LNCAP (cell line): ENCODE results near the gene HPCAL1.

Experiments
- TF ChIP-seq, protein P1 (sequence below): fragments of 450-650 bp; IDR thresholded peaks from 2 replicates; pipeline ENCODE4 v1.5.1; 2017; ENCODE audit warnings: mild to moderate bottlenecking

Gene HPCAL1

DNA sequence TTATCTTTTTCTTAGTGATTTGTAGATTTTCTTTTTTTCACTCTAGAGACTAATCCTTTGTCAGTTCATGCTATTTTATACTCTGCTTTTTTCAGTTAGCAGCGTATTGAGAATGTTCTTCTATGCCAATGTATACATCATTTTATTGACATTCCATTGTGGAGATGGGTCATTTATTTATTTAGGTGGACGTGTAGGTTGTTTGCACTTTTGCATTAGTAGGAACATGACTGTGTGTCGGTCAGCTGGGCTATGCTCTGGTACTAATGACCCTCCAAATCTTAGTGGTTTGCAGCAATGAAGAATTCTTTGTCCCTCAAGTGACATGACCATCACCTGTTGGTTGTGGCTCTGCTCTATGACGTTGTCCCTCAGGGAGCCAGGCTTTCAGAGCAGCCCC is 33.6 kb downstream of the HPCAL1 start:
- TF ChIP-seq, protein P1, sequence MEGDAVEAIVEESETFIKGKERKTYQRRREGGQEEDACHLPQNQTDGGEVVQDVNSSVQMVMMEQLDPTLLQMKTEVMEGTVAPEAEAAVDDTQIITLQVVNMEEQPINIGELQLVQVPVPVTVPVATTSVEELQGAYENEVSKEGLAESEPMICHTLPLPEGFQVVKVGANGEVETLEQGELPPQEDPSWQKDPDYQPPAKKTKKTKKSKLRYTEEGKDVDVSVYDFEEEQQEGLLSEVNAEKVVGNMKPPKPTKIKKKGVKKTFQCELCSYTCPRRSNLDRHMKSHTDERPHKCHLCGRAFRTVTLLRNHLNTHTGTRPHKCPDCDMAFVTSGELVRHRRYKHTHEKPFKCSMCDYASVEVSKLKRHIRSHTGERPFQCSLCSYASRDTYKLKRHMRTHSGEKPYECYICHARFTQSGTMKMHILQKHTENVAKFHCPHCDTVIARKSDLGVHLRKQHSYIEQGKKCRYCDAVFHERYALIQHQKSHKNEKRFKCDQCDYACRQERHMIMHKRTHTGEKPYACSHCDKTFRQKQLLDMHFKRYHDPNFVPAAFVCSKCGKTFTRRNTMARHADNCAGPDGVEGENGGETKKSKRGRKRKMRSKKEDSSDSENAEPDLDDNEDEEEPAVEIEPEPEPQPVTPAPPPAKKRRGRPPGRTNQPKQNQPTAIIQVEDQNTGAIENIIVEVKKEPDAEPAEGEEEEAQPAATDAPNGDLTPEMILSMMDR: no peak

DNA sequence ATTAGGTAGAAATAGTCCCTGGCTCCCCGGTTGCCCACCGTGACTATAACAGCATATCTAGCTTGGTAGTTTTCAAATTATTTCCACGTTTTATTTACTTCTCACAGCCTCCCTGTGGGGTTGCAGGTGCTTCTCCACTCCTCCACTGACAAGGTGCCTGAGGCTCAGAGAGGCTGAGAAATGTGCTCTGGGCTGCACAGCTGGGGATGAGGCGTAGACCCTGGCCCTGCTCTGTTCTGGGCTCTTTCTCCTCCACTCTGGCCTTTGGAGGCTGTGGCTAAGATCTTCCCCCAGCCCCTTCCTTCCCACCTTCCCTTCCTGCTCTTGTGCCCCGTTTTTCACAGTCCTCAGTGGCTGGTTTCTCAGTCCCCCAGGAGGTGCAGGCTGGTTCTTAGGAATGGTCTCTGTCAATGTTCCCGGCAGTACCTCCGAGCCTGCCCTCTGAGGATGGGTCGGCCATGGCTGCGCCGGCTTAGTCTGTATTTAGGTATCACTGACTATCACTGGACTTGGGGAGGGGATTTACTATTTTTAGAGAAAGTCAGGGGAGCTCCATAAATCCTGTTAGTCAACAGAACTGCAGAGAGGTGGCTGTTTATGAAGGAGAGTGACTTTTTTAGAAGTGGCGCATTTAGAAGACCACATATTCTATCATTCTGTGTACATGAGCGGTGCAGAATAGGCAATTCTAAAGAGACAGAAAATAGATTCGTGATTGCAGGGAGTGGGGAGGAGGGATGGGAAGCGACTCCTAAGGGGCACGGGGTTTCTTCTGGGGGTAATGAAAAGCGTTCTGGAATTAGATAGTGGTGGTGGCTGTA is 35.0 kb downstream of the HPCAL1 start:
- TF ChIP-seq, protein P1: no peak

- TF ChIP-seq, protein P1: no peak
Observed at GRCh38 chr2:10338270-10339188, 35.8 kb downstream of the HPCAL1 start.

GRCh38 chr2:10339647-10340592 is 37.2 kb downstream of the HPCAL1 start:
- TF ChIP-seq, protein P1: no peak

DNA sequence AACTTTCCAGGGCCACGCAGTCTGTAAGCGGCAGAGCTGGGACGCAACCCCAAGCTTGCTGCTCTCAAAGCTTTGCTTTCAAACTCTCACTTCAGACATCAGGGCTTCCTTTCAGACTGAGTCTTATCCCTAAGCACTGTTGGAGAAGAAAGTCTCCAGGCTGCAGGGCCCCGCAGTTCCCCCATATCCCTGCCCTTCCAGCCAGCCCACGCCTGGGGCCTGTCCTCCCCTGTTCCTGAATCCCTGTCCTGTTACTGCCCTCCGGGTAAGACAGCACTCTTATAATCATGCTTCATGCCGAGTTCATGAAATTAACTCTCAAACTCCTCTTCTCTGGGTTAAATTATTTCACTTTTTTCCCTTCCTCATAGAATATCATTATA is 37.9 kb downstream of the HPCAL1 start:
- TF ChIP-seq, protein P1: no peak

DNA sequence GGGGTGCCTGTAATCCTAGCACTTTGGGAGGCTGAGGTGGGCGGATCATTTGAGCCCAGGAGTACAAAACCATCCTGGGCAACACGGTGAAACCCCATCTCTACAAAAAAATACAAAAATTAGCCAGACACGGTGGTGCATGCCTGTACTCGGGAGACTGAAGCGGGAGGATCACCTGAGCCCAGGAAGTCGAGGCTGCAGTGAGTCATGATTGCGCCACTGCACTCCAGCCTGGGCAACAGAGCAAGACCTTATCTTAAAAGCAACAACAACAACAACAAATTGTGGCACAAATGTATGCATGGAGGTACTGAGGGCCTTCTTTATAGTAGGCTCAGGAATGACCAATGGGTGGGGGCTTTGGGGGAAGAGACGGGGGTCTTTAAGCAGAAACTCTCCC is 38.5 kb downstream of the HPCAL1 start:
- TF ChIP-seq, protein P1: no peak
